IMR-90 (cell line): ENCODE data around the gene OR5A2. TPM values are rescaled to one million over a fixed set of nuclear protein-coding genes. Genes with fewer than 3 reads are reported as not detected.

Source experiments
- ATAC-seq: fragments of 200-7000 bp; cut with Tn5 transposase; 2 replicates; pipeline ENCODE4 v1.9.1; 2020; ENCODE audit warnings: low read depth, mild to moderate bottlenecking, moderate library complexity
- Bru-seq: library from RNA; stranded (reverse); fragments of 400-500 nt; gene quantifications from one replicate; lab custom pipeline; 2021; lab: Mats Ljungman, UMichigan
- BruChase-seq, 2 experiments: library from RNA; stranded (reverse); fragments of 400-500 nt; gene quantifications; one replicate each; lab custom pipeline; 2021; lab: Mats Ljungman, UMichigan
- BruUV-seq: library from RNA; stranded (reverse); fragments of 400-500 nt; replicated peaks from 2 replicates; lab custom pipeline; 2021; lab: Mats Ljungman, UMichigan
- CTCF ChIA-PET: fragments of 300-600 bp; formaldehyde crosslinking; extraction: SDS; loops from one replicate; lab custom pipeline; 2021; ENCODE audit warnings: antibody characterized with exemption; lab: Yijun Ruan, JAX
- POLR2A ChIA-PET: fragments of 300-600 bp; sonication (Branson Sonifier 250); formaldehyde crosslinking; loops from one replicate; lab custom pipeline; 2022; ENCODE audit warnings: antibody characterized with exemption; ENCODE audit not compliant: unreplicated experiment; lab: Charles Lee
- DNase-seq: peaks from one replicate; pipeline ENCODE4 v3.0.0; 2013
- H2AFZ ChIP-seq: replicated peaks from 2 replicates; pipeline ENCODE3; 2013; ENCODE audit warnings: low read length, mild to moderate bottlenecking; ENCODE audit not compliant: poor library complexity
- H2AK5ac ChIP-seq: 2 replicates; pipeline ENCODE4 v1.6.1; 2013; ENCODE audit warnings: low read depth, low read length, inconsistent platforms
- H2AK9ac ChIP-seq: replicated peaks from 2 replicates; pipeline ENCODE3; 2013; ENCODE audit warnings: mild to moderate bottlenecking, low read depth, low read length, moderate library complexity; ENCODE audit not compliant: poor library complexity
- H2BK120ac ChIP-seq: 2 replicates; pipeline ENCODE4 v1.6.1; 2013; ENCODE audit warnings: low read depth, low read length, inconsistent platforms
- H2BK15ac ChIP-seq: 3 replicates; pipeline ENCODE4 v1.6.1; 2013; ENCODE audit warnings: low read depth, low read length, inconsistent platforms
- H2BK20ac ChIP-seq: 2 replicates; pipeline ENCODE4 v1.6.1; 2013; ENCODE audit warnings: low read depth, mild to moderate bottlenecking, inconsistent platforms, low read length, moderate library complexity
- H2BK5ac ChIP-seq: 2 replicates; pipeline ENCODE4 v1.6.1; 2013; ENCODE audit warnings: mild to moderate bottlenecking, low read depth, low read length, inconsistent platforms; ENCODE audit not compliant: poor library complexity, severe bottlenecking
- H3K14ac ChIP-seq: replicated peaks from 2 replicates; pipeline ENCODE4 v1.6.1; 2013; ENCODE audit warnings: low read depth, low read length, inconsistent platforms
- H3K18ac ChIP-seq: 2 replicates; pipeline ENCODE4 v1.6.1; 2013; ENCODE audit warnings: low read depth, low read length, control low read depth
- H3K23ac ChIP-seq: 2 replicates; pipeline ENCODE4 v1.6.1; 2013; ENCODE audit warnings: low read depth, low read length, inconsistent platforms
- H3K27ac ChIP-seq: 2 replicates; pipeline ENCODE4 v1.5.1; 2013; ENCODE audit warnings: mild to moderate bottlenecking, control low read depth, low read length; ENCODE audit not compliant: insufficient read depth
- H3K27me3 ChIP-seq: 2 replicates; pipeline ENCODE4 v1.6.1; 2013; ENCODE audit warnings: low read length; ENCODE audit not compliant: control insufficient read depth, insufficient read depth
- H3K36me3 ChIP-seq: 2 replicates; pipeline ENCODE4 v1.6.1; 2013; ENCODE audit warnings: low read length, mixed read lengths; ENCODE audit not compliant: control insufficient read depth, insufficient read depth
- H3K4ac ChIP-seq: 2 replicates; pipeline ENCODE4 v1.6.1; 2013; ENCODE audit warnings: low read depth, low read length, inconsistent platforms
- H3K4me1 ChIP-seq: 2 replicates; pipeline ENCODE4 v1.6.1; 2013; ENCODE audit warnings: low read length, mixed read lengths; ENCODE audit not compliant: control insufficient read depth, insufficient read depth
- H3K4me2 ChIP-seq: 2 replicates; pipeline ENCODE4 v1.6.1; 2013; ENCODE audit warnings: low read depth, mild to moderate bottlenecking, control low read depth, low read length, moderate library complexity
- H3K4me3 ChIP-seq: 2 replicates; pipeline ENCODE4 v1.5.1; 2013; ENCODE audit warnings: low read depth, mild to moderate bottlenecking, control low read depth, low read length, moderate library complexity; ENCODE audit not compliant: insufficient read depth
- H3K56ac ChIP-seq: 2 replicates; pipeline ENCODE4 v1.6.1; 2013; ENCODE audit warnings: low read length, inconsistent platforms; ENCODE audit not compliant: insufficient read depth; ENCODE audit errors: extremely low read depth
- H3K79me1 ChIP-seq, 2 experiments: 2 replicates each; pipeline ENCODE4 v1.6.1; 2013; ENCODE audit warnings: low read length in 2 of 2, inconsistent platforms in 1 of 2, low read depth in 1 of 2
- H3K9ac ChIP-seq: 2 replicates; pipeline ENCODE4 v1.6.1; 2013; ENCODE audit warnings: low read depth, low read length, control low read depth
- H3K9me1 ChIP-seq: 2 replicates; pipeline ENCODE4 v1.6.1; 2013; ENCODE audit warnings: low read length, inconsistent platforms; ENCODE audit not compliant: insufficient read depth
- H3K9me3 ChIP-seq: 2 replicates; pipeline ENCODE4 v1.6.1; 2013; ENCODE audit warnings: low read length; ENCODE audit not compliant: control insufficient read depth, insufficient read depth
- H4K20me1 ChIP-seq: 2 replicates; pipeline ENCODE4 v1.6.1; 2013; ENCODE audit warnings: low read length, inconsistent platforms; ENCODE audit not compliant: insufficient read depth
- H4K5ac ChIP-seq: 2 replicates; pipeline ENCODE4 v1.6.1; 2013; ENCODE audit warnings: mild to moderate bottlenecking, low read depth, low read length, control low read depth
- H4K8ac ChIP-seq, 2 experiments: 2 replicates each; pipeline ENCODE4 v1.6.1; 2013; ENCODE audit warnings: low read depth in 2 of 2, low read length in 2 of 2, control low read depth in 1 of 2, inconsistent platforms in 1 of 2
- H4K91ac ChIP-seq: 2 replicates; pipeline ENCODE4 v1.6.1; 2013; ENCODE audit warnings: low read depth, low read length, inconsistent platforms; ENCODE audit not compliant: insufficient read depth
- BHLHE40 ChIP-seq: fragments of 150-350 bp; IDR thresholded peaks from 2 replicates; pipeline ENCODE4 v1.6.1; 2016; ENCODE audit warnings: mild to moderate bottlenecking, low read depth, low read length
- FOS ChIP-seq: fragments of 150-350 bp; IDR thresholded peaks from 2 replicates; pipeline ENCODE4 v1.6.1; 2016; ENCODE audit warnings: low read depth, low read length
- MXI1 ChIP-seq: IDR thresholded peaks from 2 replicates; pipeline ENCODE4 v1.6.1; 2012; ENCODE audit warnings: low read depth, mild to moderate bottlenecking, low read length, moderate library complexity, borderline replicate concordance
- NFE2L2 ChIP-seq: fragments of 150-350 bp; IDR thresholded peaks from 2 replicates; pipeline ENCODE4 v1.6.1; 2016; ENCODE audit warnings: low read depth, mild to moderate bottlenecking, low read length
- RAD21 ChIP-seq: IDR thresholded peaks from 2 replicates; pipeline ENCODE4 v1.6.1; 2012; ENCODE audit warnings: low read length, improper control_type of control experiment
- WGBS, 2 experiments: methylation state at CpG; one replicate each; pipeline versions ENCODE4 v1.1.5 to v1.1.7; 2013; ENCODE audit warnings: missing lambda C conversion rate in 2 of 2; ENCODE audit not compliant: insufficient read length in 1 of 2; ENCODE audit errors: extremely low coverage in 2 of 2; 5-methylcytosine and 5-hydroxymethylcytosine counted together
- dilution Hi-C: fragments of 300-500 bp; cut with HindIII; formaldehyde crosslinking; loops from one replicate; pipeline ENCODE4 v1.14.3; 2018; ENCODE audit warnings: low sequenced_read_pairs; ENCODE audit not compliant: unreplicated experiment
- in situ Hi-C: fragments of 300-500 bp; cut with MboI; formaldehyde crosslinking; loops from 3 replicates; pipeline ENCODE4 v1.14.3; 2019; ENCODE audit warnings: low sequenced_read_pairs, inconsistent platforms, mixed read lengths
- intact Hi-C: fragments of 100-400 bp; cut with micrococcal nuclease; formaldehyde crosslinking; loops from 2 replicates; pipeline ENCODE4 v1.10.0; 2022
- long read RNA-seq: library from polyadenylated mRNA; unstranded; transcript quantifications from one replicate; pipeline ENCODE4 v2.0.0, GENCODE V29; 2021; ENCODE audit not compliant: unreplicated experiment
- polyA plus RNA-seq, 3 experiments: library from polyadenylated mRNA; depleted of rRNA; stranded (reverse); fragments of >200 nt; gene quantifications; 2 replicates each; pipeline ENCODE4 v1.2.3, GENCODE V29; 2012; ENCODE audit warnings: low replicate concordance in 1 of 3
- total RNA-seq: library from RNA; depleted of rRNA; stranded (reverse); fragments of >200 nt; gene quantifications from 2 replicates; pipeline ENCODE4 v1.2.3, GENCODE V29; 2012; rRNA removed

The OR5A2 gene, protein sequence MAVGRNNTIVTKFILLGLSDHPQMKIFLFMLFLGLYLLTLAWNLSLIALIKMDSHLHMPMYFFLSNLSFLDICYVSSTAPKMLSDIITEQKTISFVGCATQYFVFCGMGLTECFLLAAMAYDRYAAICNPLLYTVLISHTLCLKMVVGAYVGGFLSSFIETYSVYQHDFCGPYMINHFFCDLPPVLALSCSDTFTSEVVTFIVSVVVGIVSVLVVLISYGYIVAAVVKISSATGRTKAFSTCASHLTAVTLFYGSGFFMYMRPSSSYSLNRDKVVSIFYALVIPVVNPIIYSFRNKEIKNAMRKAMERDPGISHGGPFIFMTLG
- total RNA-seq, result not detected in 2 replicates
- polyA plus RNA-seq (2012; rRNA removed), result not detected in 2 replicates
- not detected in 2 replicates for polyA plus RNA-seq (2012; cell fraction: cytosol; rRNA removed)
- polyA plus RNA-seq (2012; cell fraction: nucleus; rRNA removed; ENCODE audit: low replicate concordance), result not detected in 2 replicates
- Bru-seq, nascent RNA, result not detected
- BruChase-seq, experiment 1, labeled RNA remaining after a 6-hour chase, result not detected
- BruChase-seq, experiment 2, labeled RNA remaining after a 2-hour chase, result not detected
- long read RNA-seq, result 0 reads

DNA sequence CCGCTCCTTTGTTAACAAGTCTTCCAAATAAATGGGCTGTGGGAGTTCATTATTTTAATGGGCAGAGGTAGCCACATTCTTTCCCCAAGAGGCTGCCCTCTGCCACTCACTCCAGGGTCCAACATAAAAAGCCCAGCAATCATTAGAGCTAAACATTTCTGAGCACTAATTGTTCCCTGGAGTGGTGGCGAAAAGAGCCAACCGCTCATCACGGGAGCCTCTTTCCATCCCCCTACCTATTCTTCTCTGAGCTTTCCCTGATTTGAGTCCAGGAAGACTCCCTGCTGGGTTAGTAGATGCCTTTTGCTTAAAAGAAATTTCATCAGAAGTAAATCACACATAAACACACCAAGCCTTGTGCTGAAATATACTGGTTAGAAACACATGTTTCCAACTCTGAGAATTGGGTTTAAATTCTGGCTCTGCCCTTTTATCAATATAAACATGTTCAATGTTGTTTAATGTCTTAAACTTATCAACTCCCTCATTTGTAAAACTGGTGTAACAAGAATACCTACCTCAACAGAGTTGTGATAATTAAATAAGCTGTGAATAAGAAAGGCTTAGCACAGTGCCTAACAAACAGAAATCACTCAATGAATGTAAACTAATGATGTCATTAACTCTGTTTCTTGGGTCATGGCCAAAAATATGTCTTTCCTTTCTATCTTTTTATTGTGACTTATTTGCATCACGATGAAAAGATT, at the start of gene OR5A2:
TSS of gene OR5A2 (minus strand) at position 53 of the 707 bp plus-strand sequence. CDS start 3,460 bp downstream, outside the sequence.
- H4K8ac ChIP-seq, result no peak within 1 kb of the TSS
- H3K4me3 ChIP-seq, result no peak within 1 kb of the TSS
- H3K4ac ChIP-seq, result no peak within 1 kb of the TSS
- H2BK15ac ChIP-seq, result no peak within 1 kb of the TSS
- no peak for DNase-seq
- no peak within 1 kb of the TSS for H2AK5ac ChIP-seq
- H2BK120ac ChIP-seq, result no peak within 1 kb of the TSS
- ChIA-PET CTCF (no interaction called here), POLR2A (no interaction called here)
- intact Hi-C loops, result no loop called here
- no peaks in the 10 kb centered on the region for H4K20me1 ChIP-seq
- H4K5ac ChIP-seq, result no peak within 1 kb of the TSS
- H3K9ac ChIP-seq, result no peak within 1 kb of the TSS
- in situ Hi-C loops, result no loop called here
- H3K79me1 ChIP-seq, result no peaks in the 10 kb centered on the region
- H2BK20ac ChIP-seq, result no peak within 1 kb of the TSS
- ATAC-seq, result no peak
- no peak within 1 kb of the TSS for H3K14ac ChIP-seq
- no peak within 1 kb of the TSS for H3K56ac ChIP-seq
- no peak within 1 kb of the TSS for H3K27ac ChIP-seq
- no CpG with 5 or more reads among the region's 5 CpGs for WGBS, 2 experiments
- BruUV-seq, result no TSS peak
- dilution Hi-C loops, result no loop called here
- H3K4me2 ChIP-seq, result no peak within 1 kb of the TSS
- no peaks in the 10 kb centered on the region for H3K9me3 ChIP-seq
- H3K18ac ChIP-seq, result no peak within 1 kb of the TSS
- no peak within 1 kb of the TSS for H2AK9ac ChIP-seq
- H3K36me3 ChIP-seq, result no peaks in the 10 kb centered on the region
- H3K9me1 ChIP-seq, result no peaks in the 10 kb centered on the region; the same call in 1 of the 2 replicates
- H4K91ac ChIP-seq, result no peak within 1 kb of the TSS
- TF ChIP-seq RAD21 (no peak), FOS (no peak), BHLHE40 (no peak), MXI1 (no peak), NFE2L2 (no peak)
- H2BK5ac ChIP-seq, result no peak within 1 kb of the TSS
- no peaks in the 10 kb centered on the region for H3K4me1 ChIP-seq
- H3K27me3 ChIP-seq, result peaks cover 1% of the 10 kb centered on the region
- H2AFZ ChIP-seq, result no peak within 1 kb of the TSS
- H3K23ac ChIP-seq, result no peak within 1 kb of the TSS
